ENCODE results near the gene PLXNB1. TPM values are rescaled to one million over a fixed set of nuclear protein-coding genes. Genes with fewer than 3 reads are reported as not detected.

PLXNB1 gene
- total RNA-seq, 4 donors from 2014 or later, result 129 to 530 (median 245) TPM

GRCh38 chr3:48472923-48473616 is 43.2 kb upstream of the PLXNB1 start:
- H3K36me3 ChIP-seq, result no peaks in the 10 kb centered on the region
- peak; percentile 76 to 89 (median 88) for TF ChIP-seq POLR2AphosphoS5 (IDR thresholded peaks at IDR 0.05)
- TF ChIP-seq EP300 (IDR thresholded peaks at IDR 0.05; ENCODE audit: low read depth), result no peak
- peak; percentile 75 for TF ChIP-seq POLR2A (IDR thresholded peaks at IDR 0.05)
- peak; percentile 26 to 63 (median 38) for TF ChIP-seq CTCF (IDR thresholded peaks at IDR 0.05)
- in situ Hi-C loops (cut with MboI; ENCODE audit: low pct_ligation_motif_present in 1 of 4, low pct_unique_long_range_greater_than_20kb in 1 of 4, low sequenced_read_pairs in 3 of 4), result no loop called here
- no peaks in the 10 kb centered on the region for H3K9me3 ChIP-seq
- H3K27me3 ChIP-seq, result no peaks in the 10 kb centered on the region
- H3K27ac ChIP-seq, result peak overlapping the region; percentile 94 to 97 (median 95)
- peak overlapping the region; percentile 29 to 81 (median 62) for H3K4me3 ChIP-seq
- DNase-seq, result peak; percentile 96
- H3K4me1 ChIP-seq, result peaks cover 40 to 52% (median 44%) of the 10 kb centered on the region in 4 donors
- 0 to 7% methylated on average over 1 to 14 of the region's 17 CpGs for WGBS, 2 donors (ENCODE audit: low coverage in 1 of 2)
- intact Hi-C loops (cut with DNase I; ENCODE audit: low total_unique reads), result no loop called here

DNA sequence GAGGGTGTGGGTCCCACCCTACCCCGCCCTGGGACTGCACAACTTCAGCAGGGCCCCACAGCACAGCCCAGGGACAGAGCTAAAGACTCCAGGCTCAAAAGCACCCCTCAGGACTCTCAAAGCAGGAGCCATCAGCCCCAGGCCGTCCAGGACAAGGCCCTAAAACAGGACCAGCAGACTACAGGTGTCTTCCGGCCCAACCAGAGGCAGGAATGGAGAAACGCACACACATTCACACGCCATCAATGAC is 42.7 kb upstream of the PLXNB1 start:
- Histone ChIP-seq H3K27ac (peak overlapping the region; percentile 94 to 97 (median 95)), H3K9me3 (no peaks in the 10 kb centered on the region), H3K4me1 (peaks cover 44 to 57% (median 49%) of the 10 kb centered on the region in 4 donors), H3K36me3 (no peaks in the 10 kb centered on the region), H3K4me3 (peak overlapping the region; percentile 29 to 81 (median 62)), H3K27me3 (no peaks in the 10 kb centered on the region)
- DNase-seq, result no peak
- intact Hi-C loops (cut with DNase I; ENCODE audit: low total_unique reads), result no loop called here
- no peak for TF ChIP-seq EP300 (IDR thresholded peaks at IDR 0.05; ENCODE audit: low read depth)
- TF ChIP-seq POLR2A (IDR thresholded peaks at IDR 0.05), result no peak
- TF ChIP-seq POLR2AphosphoS5 (IDR thresholded peaks at IDR 0.05), result no peak
- no peak for TF ChIP-seq CTCF (IDR thresholded peaks at IDR 0.05)
- WGBS, 2 donors (ENCODE audit: low coverage in 1 of 2), result 0% methylated on average over 5 of the region's 5 CpGs; no CpG with 5 or more reads in 1 of the 2 donors
- in situ Hi-C loops (cut with MboI; ENCODE audit: low pct_ligation_motif_present in 1 of 4, low pct_unique_long_range_greater_than_20kb in 1 of 4, low sequenced_read_pairs in 3 of 4), result no loop called here

GRCh38 chr3:48470286-48470685 is 40.4 kb upstream of the PLXNB1 start:
- DNase-seq, result no peak
- intact Hi-C loops (cut with DNase I; ENCODE audit: low total_unique reads) (no loop called here), in situ Hi-C loops (cut with MboI; ENCODE audit: low pct_ligation_motif_present in 1 of 4, low pct_unique_long_range_greater_than_20kb in 1 of 4, low sequenced_read_pairs in 3 of 4) (no loop called here)
- Histone ChIP-seq H3K4me1 (peaks cover 57 to 75% (median 70%) of the 10 kb centered on the region in 4 donors), H3K36me3 (no peaks in the 10 kb centered on the region), H3K27ac (peak overlapping the region; percentile 9 to 95 (median 16)), H3K4me3 (no peak overlapping the region), H3K27me3 (no peaks in the 10 kb centered on the region), H3K9me3 (no peaks in the 10 kb centered on the region)
- TF ChIP-seq POLR2AphosphoS5 (IDR thresholded peaks at IDR 0.05) (no peak), POLR2A (IDR thresholded peaks at IDR 0.05) (no peak), CTCF (IDR thresholded peaks at IDR 0.05) (no peak), EP300 (IDR thresholded peaks at IDR 0.05; ENCODE audit: low read depth) (no peak)
- WGBS, 2 donors (ENCODE audit: low coverage in 1 of 2), result 69% methylated on average over 1 of the region's 1 CpG; no CpG with 5 or more reads in 1 of the 2 donors

GRCh38 chr3:48469046-48469915 is 39.4 kb upstream of the PLXNB1 start:
- in situ Hi-C loops (cut with MboI; ENCODE audit: low pct_ligation_motif_present in 1 of 4, low pct_unique_long_range_greater_than_20kb in 1 of 4, low sequenced_read_pairs in 3 of 4) (loop anchor here in 1 of 4 donors (10.0 kb wide), 1 partner anchor 76 kb away; no protein-coding TSS in a partner anchor), intact Hi-C loops (cut with DNase I; ENCODE audit: low total_unique reads) (no loop called here)
- Histone ChIP-seq H3K9me3 (no peaks in the 10 kb centered on the region), H3K36me3 (no peaks in the 10 kb centered on the region), H3K4me3 (no peak overlapping the region), H3K4me1 (peaks cover 61 to 83% (median 76%) of the 10 kb centered on the region in 4 donors), H3K27ac (peak overlapping the region; percentile 96 to 100 (median 99)), H3K27me3 (no peaks in the 10 kb centered on the region)
- no peak for TF ChIP-seq CTCF (IDR thresholded peaks at IDR 0.05)
- TF ChIP-seq EP300 (IDR thresholded peaks at IDR 0.05; ENCODE audit: low read depth), result no peak
- TF ChIP-seq POLR2A (IDR thresholded peaks at IDR 0.05), result no peak
- TF ChIP-seq POLR2AphosphoS5 (IDR thresholded peaks at IDR 0.05), result no peak
- 82 to 83% methylated on average over 3 to 29 of the region's 29 CpGs for WGBS, 2 donors (ENCODE audit: low coverage in 1 of 2)
- no peak for DNase-seq
